Erythroblast (primary cell): ENCODE data around the gene RHBDD2.
"Not testable (repeated sequence)": the region's sequence is repeated elsewhere in the genome, so short reads cannot be mapped to it uniquely, and the experiment has no call there.

Experiments used
- DNase-seq, 2 experiments: peaks; one replicate each; lab custom pipeline; 2025; lab: John Stamatoyannopoulos, UW
- GATA1 ChIP-seq: IDR thresholded peaks from 2 replicates; pipeline ENCODE4 v1.6.1; 2011; ENCODE audit warnings: low read depth, mild to moderate bottlenecking, control low read depth, low read length, moderate library complexity
- POLR2A ChIP-seq: IDR thresholded peaks from 2 replicates; pipeline ENCODE4 v1.6.1; 2011; ENCODE audit warnings: mild to moderate bottlenecking, low read length

The RHBDD2 gene

DNA sequence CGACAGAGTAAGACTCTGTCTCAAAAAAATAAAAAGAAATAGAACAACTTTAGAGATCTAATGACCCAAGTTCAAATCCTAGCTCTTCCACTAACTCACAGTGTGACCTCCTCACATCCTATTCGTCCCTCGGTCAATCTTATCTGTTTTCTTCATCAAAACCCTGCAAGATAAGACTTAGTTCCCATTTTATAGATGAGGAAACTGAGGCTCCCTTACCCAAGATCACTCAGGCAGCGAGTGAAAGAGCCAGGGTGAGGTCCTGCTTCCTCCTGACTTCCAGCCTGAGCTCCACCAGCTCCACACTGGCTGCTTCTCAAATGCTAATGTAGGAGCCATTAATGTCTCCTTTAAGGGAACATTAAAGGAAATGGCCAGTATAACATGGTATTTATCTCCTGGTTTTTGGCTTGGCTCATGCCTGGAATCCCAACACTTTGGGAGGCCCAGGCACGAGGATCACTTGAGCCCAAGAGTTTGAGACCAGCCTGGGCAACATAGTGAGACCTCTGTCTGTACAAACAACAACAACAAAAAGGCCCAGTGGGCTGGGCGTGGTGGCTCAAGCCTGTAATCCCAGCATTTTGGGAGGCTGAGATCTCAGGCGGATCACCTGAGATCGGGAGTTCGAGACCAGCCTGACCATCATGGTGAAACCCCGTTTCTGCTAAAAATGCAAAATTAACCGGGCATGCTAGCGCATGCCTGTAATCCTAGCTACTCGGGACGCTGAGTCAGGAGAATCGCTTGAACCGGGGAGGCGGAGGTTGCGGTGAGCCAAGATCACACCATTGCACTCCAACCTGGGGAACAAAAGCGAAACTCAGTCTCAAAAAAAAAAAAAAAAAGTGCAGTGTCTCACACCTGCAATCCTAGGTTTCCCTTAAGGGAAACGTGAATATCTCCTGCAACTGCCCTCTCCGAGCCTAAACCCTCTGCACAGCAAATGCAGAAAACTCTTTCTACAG is 3.4 kb upstream of the RHBDD2 start:
- DNase-seq = no peak
- TF ChIP-seq GATA1 (no peak), POLR2A (no peak)

- peak in 1 of 2 experiments; percentile 23 for DNase-seq
- TF ChIP-seq POLR2A (no peak), GATA1 (no peak)
These were observed 2.5 kb upstream of the RHBDD2 start for GRCh38 chr7:75876126-75876881.

DNA sequence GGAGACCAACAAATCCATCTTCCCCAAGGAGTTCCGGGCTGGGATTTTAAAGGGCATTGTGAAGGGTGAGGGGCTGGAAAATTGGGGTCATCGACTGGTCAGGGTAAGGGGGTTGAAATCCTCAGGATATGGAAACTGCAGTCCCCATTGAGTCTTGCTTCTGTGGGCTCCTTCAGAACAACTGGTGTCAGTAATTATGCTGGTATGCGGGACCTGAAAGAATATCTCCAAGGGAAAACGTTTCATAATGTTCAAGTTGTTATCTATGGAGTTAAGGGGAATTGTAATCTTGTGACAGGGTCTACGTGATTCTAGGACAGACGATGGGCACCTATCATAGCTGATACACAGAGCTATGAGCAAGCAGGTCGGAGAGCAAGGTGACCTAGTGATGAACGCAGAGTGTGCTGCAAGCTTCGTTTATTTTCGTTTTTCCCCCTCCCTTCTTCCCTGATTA is 494 bp upstream of the RHBDD2 start:
- TF ChIP-seq GATA1 (no peak), POLR2A (no peak)
- no peak for DNase-seq

DNA sequence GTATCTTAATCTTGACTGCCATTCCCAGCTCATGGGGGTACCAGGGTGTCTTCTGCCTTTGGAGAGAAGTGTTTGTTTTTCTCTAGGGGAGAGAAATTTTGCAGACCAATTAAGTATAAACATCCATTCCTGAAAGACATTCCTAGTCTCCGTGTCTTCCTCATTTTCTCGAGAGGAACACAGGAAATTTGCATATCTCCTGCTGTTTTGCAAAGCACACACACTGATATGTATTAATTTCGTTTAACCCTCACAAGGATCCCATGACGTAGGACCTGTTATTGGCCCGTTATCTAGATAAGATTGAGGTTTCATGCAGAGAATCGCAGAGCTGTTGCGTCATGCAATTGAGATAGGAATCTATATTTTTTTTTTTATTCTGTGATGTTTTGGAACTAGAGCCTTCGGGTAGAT is 944 bp downstream of the RHBDD2 start:
- DNase-seq = peak; percentile 52 to 58
- TF ChIP-seq POLR2A = no peak
- no peak for TF ChIP-seq GATA1

DNA sequence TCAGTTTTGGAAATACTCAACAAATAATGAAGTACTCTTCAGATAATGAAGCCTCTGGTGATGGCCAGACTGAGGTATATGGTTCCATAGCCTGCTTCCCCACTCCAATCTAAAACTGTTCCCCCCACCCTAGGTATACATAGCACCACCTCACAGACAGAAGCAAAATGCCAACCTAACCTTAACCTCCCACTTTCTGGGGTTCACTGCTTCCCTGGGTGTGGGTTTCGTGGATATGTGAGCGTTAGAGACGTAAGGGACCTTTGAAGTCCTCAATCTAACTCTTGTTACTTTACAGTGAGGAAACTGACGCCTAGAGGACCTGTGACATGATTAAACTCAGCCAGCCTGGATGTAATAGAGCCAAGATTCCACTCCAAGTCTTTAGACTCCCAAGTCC is 1.4 kb downstream of the RHBDD2 start:
- no peak for DNase-seq
- no peak for TF ChIP-seq POLR2A
- TF ChIP-seq GATA1 = no peak

DNA sequence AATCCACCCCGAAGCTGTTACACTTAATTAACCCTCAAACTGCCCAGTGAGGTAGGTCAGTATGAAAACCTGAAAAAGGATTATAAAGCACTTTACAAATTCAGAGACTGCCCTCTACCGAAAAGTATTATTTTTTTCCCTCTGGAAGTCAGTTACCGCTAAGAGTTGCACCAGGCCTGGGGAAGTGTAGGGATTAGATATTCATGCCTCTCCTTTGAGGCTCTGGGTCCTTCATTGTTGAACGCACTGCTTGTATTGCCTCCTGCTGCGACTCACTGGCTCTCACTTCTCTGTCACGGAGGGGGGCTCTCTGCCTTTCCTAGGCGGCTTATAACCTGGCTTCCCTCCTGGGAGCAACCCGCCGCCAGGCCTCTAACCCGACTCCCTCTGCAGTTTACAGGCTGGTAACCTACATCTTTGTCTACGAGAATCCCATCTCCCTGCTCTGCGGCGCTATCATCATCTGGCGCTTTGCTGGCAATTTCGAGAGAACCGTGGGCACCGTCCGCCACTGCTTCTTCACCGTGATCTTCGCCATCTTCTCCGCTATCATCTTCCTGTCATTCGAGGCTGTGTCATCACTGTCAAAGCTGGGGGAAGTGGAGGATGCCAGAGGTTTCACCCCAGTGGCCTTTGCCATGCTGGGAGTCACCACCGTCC is 2.7 kb downstream of the RHBDD2 start:
- TF ChIP-seq POLR2A = no peak
- no peak for TF ChIP-seq GATA1
- DNase-seq = no peak

DNA sequence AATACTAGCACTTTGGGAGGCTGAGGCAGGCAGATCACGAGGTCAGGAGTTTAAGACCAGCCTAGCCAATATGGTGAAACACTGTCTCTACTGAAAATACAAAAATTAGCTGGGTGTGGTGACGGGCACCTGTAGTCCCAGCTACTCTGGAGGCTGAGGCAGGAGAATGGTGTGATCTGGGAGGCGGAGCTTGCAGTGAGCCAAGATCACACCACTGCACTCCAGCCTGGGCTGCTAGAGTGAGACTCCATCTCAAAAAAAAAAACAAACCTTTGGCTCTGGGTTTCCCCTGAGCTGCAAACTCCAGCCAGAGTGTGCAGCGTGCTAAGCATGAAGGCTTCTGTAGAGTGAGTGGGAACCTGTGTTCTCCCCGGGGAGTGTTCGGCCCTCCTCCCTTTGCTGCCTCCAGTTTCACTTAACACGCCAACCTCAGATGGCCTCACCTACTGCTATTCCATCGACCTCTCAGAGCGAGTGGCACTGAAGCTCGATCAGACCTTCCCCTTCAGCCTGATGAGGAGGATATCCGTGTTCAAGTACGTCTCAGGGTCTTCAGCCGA is 4.5 kb downstream of the RHBDD2 start:
- DNase-seq = not testable (repeated sequence)

GRCh38 chr7:75884476-75884875 is 5.6 kb downstream of the RHBDD2 start:
- DNase-seq = peak; percentile 36 to 77
- TF ChIP-seq POLR2A (no peak), GATA1 (no peak)

- TF ChIP-seq POLR2A (peak; percentile 11), GATA1 (no peak)
- DNase-seq = no peak
These were observed 6.2 kb downstream of the RHBDD2 start for GRCh38 chr7:75885036-75885435.

GRCh38 chr7:75887669-75888369 is 9.0 kb downstream of the RHBDD2 start:
- no peak for TF ChIP-seq GATA1
- no peak for TF ChIP-seq POLR2A
- DNase-seq = no peak

- TF ChIP-seq POLR2A (no peak), GATA1 (no peak)
These were observed 9.8 kb downstream of the RHBDD2 start for GRCh38 chr7:75888464-75889222.

GRCh38 chr7:75889223-75889825 is 10.5 kb downstream of the RHBDD2 start:
- no peak for DNase-seq
- TF ChIP-seq GATA1 (no peak), POLR2A (no peak)

More at GRCh38 chr7:75888464-75889222, 9.8 kb downstream of the RHBDD2 start:
- DNase-seq = no peak
